Cerebellar nuclear complex (tissue), 1 donor: Measurements from ENCODE around the gene ATP6V1B1.

Experiments used
- DNase-seq, 2 experiments: peaks; one replicate each; lab custom pipeline; 2025; lab: John Stamatoyannopoulos, UW

The ATP6V1B1 gene

GRCh38 chr2:70965506-70965905 is 29.8 kb downstream of the ATP6V1B1 start:
- no peak for DNase-seq

DNA sequence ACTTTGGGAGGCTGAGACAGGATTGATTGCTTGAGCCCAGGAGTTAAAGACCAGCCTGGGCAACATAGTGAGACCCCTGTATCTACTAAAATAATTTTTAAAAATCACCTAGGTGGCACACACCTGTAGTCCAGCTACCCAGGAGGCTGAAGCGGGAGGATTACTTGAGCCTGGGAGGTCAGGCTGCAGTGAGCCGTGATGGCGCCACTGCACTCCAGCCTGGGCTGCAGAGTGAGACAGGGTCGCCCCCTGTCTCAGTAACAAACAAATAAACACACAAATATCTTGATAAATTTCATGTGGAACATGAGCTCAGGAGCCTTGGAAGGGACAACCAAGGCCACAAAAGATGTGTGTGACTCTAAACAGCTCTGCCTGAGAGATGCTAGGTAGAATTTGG is 31.0 kb downstream of the ATP6V1B1 start:
- no peak for DNase-seq

- DNase-seq = no peak
These were observed 31.5 kb downstream of the ATP6V1B1 start for GRCh38 chr2:70967189-70967588.

GRCh38 chr2:70974592-70974991 is 38.9 kb downstream of the ATP6V1B1 start:
- no peak for DNase-seq

DNA sequence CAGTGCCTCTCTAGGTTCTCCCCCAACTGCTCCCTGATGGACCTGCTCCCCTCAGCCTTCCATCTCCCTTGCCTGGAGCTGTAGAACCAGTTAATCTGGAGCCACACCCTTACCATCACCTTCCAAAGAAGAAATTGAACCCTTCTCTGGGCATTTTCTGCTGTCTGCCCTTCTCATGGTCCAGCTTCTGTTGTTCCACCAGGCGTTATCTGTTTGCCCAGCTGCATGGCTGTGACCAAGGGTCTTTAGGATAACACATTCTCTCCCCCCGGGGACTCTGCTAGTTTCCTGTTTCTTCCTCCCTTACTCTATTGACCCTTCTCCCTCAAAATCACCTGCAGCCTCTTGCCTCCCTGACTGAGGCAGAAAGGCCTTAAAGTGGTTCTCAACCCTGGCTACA is 39.5 kb downstream of the ATP6V1B1 start:
- no peak for DNase-seq

GRCh38 chr2:70977605-70978205 is 42.0 kb downstream of the ATP6V1B1 start:
- no peak for DNase-seq

- no peak for DNase-seq
These were observed 42.9 kb downstream of the ATP6V1B1 start, which contains the start of gene ANKRD53 for GRCh38 chr2:70978341-70979179. ANKRD53 (plus strand) TSS chr2:70978630; CDS start chr2:70978646, 16 bp downstream.

DNA sequence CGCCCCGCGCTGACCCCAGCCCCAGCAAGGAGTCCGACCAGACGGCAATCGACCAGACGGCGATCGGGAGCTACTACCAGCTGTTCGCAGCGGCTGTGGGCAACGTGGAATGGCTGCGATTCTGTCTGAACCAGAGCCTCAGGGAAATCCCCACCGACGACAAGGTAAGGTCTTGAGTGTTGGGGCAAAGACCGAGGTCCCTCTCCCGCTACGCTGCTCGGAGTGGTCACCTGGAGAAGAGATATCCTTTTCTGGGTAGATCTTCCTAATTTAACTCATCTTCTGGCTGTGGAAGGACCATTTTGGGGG is 43.4 kb downstream of the ATP6V1B1 start:
- no peak for DNase-seq

- DNase-seq = no peak
These were observed 43.9 kb downstream of the ATP6V1B1 start for GRCh38 chr2:70979626-70980025.

- DNase-seq = no peak
These were observed 45.7 kb downstream of the ATP6V1B1 start for GRCh38 chr2:70981421-70981820.

DNA sequence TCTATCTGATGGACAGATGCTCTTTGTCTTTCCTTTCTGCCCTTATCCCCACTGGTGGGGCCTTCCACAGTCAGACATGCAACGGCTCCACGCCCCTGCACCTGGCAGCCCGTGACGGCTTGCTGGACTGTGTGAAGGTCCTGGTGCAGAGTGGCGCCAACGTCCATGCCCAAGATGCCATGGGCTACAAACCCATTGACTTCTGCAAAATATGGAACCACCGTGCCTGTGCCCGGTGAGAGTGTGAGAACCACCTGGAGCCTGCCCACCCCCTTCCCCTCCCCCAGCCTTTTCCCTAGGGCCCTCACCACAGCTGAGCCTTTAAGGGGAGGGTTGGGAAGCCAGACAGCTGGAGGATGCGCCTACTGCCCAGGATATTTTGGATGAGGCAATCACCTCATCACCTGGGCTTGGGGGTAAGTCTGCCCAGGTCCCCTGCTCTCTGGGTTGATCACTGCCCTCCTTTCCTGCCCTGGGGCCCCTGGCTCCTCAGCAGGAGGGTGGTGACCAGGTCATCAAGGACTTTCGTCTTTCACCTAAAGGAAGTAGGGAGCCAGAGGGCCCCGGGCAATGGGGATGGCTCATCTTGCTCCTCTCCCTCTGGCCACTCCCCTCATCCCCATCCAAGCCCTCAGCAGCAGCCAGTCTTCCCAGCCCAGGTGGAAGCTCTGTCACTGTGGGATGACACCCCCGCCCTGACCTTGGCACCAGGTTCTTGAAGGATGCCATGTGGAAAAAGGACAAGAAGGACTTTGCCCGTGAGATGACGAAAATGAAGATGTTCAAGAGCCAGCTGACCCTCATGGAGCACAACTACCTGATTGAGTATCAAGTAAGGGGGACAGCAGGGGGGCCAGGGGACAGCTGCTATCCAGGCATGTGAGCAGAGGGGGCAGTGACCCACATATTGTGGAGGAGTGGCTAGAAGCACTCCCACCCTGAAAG is 46.4 kb downstream of the ATP6V1B1 start:
- no peak for DNase-seq

DNA sequence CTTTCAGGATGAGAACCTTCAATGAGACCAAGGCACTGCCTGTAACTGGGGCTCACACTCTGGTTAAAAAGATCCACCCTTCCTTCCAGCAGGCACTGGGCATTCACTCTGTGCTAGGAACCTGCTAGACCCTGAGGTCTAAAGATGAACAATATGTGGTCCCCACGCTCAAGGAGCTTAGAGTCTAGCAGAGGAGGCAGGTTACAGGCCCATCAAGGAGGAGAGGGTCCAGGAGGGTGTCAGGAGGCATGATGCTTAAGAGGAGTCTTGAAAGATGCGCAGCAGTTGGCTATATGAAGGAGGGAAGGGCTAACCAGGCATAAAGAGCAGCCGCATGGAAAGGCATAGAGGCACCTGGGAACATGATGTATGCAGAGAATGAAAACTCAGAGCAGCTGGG is 47.3 kb downstream of the ATP6V1B1 start:
- DNase-seq = no peak

- no peak for DNase-seq
These were observed 48.0 kb downstream of the ATP6V1B1 start for GRCh38 chr2:70983506-70984227.

- DNase-seq = no peak
These were observed 48.5 kb downstream of the ATP6V1B1 start for GRCh38 chr2:70984228-70984575.

- DNase-seq = no peak
These were observed 49.0 kb downstream of the ATP6V1B1 start for GRCh38 chr2:70984576-70985282.

GRCh38 chr2:70985283-70985688 is 49.6 kb downstream of the ATP6V1B1 start:
- DNase-seq = no peak

GRCh38 chr2:70985956-70986355 is 50.3 kb downstream of the ATP6V1B1 start:
- DNase-seq = no peak

DNA sequence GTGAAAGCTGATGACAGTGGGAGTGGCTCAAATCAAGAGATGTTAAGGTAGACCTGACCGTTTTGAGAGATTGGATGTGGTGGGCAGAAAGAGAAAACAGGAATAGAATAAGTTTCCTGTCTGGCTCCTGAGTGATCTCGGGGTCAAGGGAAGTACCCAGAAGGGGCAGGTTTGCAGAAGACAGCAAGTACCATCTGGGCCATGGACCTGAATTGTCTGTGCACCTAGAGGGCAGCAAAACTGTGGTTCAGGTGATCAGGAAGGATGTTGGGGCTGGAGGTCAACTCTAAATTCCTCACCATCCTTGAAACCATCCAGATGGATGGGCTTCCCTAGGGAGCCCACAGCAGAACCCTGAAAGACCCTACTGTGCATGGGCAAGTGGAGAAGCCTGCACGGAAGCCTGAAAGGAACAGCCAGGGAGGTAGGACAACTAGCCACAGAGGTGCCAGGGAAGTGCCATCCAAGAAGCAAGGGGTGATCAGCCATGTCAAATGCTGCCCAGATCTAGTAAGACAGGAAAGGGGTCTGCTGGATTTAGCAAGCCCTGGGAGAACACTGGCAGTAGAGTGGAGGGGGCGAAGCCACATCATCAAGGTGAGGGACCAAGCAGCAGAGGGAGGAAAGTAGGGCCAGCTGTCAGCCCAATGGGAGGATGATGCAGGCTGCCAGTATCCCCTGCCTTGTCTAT is 50.9 kb downstream of the ATP6V1B1 start:
- DNase-seq = no peak

DNA sequence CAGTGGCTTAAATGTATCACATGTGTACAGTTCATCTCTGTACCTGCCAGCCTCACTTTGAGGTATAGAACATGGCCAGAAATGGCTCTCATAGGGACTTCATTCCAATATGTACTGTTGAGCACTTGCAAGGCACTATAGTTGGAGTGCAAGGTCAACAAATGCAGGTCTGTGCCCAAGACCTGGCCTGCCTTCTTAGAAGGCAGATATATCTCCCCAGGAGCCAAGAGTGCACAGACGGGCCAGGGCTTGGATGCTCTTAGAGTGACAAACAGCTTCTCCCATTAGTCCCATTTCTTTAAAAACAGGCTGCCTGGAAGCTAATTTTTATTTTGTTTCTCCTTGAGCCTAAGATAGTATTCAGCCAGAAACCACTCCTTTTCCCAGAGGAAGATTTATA is 51.7 kb downstream of the ATP6V1B1 start:
- no peak for DNase-seq

GRCh38 chr2:70988151-70988550 is 52.5 kb downstream of the ATP6V1B1 start:
- DNase-seq = no peak
